DLD1 (cell line): ENCODE data around the gene GTF2H3.
"Not testable (repeated sequence)": the region's sequence is repeated elsewhere in the genome, so short reads cannot be mapped to it uniquely, and the experiment has no call there.

Source experiments
- in situ Hi-C: cut with HindIII; loops from 2 replicates; pipeline ENCODE4 v1.10.0; 2017; ENCODE audit warnings: low sequenced_read_pairs

GTF2H3 gene

DNA sequence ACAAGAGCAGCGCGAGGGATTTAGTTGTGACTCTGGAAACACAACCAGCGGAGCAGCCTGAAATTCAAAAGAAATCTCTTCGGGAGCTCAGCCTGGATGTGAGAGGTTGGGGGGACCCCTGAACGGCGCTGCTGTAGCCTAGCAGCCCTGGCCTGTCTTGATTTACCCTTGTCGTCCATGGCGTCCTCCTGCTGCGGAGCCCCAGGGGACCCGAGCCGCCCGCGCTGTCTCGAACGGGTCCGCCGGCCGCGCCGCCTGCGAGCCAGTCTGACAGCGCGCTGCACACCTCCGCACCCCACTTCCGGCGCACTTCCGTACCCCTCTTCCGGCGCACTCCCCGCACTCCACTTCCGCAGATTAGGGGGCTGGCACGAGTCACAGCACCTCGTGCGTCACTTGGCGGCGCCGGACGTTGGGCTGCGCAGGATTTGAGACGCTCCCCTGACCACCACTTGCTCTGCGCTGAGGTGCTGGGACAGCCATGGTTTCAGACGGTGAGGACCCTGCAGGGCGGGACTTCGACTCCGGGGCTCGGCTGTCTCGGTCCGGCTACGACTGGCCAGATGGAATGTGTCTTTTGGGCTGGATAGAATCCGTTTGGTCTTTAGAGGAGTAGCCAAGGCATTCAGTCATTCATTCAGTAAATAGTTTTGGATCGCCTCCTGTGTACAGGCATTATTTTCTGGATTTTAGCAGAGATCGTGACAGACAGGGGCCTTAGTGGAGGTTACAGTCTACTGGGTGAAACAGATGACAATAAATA, at the start of gene GTF2H3, which contains the start of gene EIF2B1:
GTF2H3 (plus strand) TSS at position 451 of the 763 bp plus-strand sequence; CDS start at position 482, 31 bp downstream.
EIF2B1 (minus strand) TSS at position 308 of the 763 bp plus-strand sequence; CDS start at position 179, 129 bp downstream.
- in situ Hi-C loops, result no loop called here

DNA sequence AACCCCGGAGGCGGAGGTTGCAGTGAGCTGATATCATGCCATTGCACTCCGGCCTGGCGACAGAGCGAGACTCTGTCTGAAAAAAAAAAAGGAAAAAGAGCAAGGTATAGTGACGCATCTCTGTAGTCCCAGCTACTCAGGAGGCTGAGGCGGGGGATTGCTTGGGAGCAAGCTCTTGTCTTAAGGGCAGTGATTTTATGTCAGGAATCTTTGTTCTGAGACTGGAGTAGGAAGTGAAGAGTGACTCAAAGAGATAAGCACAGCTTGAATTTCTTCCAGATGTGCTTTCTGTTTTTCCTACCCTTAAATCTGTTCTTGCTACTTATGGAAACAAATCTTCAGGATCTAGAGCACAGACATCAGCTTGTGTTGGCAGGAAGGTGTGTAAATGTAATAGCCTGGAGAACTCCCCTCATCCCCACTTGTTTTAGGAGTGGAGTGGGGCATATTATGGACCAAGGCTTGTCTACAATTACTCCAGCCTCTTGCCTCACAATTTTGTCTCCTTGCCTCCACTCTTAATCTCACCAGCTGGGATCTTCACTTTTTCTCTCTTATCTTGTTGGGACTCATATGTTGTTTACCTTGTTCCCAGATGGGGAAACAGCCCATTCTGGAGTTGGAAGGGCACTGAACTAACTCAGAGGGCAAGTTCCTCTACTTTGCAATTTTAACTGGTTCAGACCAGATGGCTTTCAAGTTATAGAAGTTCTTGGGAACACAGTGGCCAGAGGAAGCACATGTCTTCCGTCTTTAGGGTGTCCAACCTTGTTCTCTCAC, 41.7 kb upstream of the GTF2H3 start:
- in situ Hi-C loops, result no loop called here

DNA sequence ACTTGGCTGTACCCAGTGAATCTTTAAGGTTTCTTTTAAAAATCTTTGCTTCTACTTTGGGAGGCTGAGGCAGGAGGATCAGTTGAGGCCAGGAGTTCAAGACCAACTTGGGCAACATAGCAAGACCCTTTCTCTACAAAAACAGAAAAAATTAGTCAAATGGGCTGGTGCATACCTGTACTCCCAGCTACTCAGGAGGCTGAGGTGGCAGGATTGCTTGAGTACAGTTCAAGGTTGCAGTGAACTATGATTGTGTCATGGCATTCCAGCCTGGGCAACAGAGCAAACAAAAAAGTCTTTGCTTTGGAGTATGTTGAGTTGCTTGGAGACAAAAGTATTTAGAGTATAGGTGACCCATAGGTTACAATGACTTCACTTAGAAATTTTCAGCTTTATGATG, 37.9 kb upstream of the GTF2H3 start:
- in situ Hi-C loops, result no loop called here

DNA sequence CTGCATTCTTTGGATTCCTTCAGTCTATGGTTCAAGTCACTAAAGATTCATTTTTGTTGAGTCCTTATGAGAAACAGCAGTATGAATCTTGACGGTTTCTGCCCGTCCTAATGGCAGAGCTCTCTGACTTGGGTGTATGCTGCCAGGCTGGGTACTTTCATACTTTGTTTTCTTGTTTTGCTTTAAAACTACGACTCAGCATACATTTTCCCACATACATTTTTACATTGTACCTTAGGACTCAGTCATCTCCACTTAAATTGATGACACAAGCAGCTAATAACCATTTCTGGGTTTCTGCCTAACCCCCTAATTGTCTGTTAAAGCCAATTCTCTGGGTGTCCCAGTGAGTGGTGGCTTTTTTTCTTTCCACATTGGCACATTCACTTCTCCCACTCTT, 36.5 kb upstream of the GTF2H3 start:
- in situ Hi-C loops, result no loop called here

DNA sequence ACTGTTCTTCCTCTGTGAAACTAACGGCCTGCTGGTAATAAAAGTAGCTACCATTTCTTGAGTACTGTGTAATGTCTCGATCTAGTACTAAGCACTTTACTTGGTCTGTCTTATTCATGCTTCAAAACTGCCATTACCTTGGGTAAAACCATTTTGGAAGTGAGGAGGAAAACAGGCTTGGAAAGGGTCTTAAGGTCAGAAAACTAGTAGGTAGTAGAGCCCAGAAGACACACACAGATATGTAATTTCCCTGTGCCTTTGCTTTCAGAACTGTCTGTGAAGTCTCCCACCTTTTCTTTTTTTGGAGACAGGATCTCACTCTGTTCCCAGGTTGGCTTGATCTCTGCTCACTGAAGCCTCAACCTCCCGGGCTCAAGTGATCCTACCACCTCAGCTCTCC, 35.1 kb upstream of the GTF2H3 start:
- in situ Hi-C loops, result no loop called here

DNA sequence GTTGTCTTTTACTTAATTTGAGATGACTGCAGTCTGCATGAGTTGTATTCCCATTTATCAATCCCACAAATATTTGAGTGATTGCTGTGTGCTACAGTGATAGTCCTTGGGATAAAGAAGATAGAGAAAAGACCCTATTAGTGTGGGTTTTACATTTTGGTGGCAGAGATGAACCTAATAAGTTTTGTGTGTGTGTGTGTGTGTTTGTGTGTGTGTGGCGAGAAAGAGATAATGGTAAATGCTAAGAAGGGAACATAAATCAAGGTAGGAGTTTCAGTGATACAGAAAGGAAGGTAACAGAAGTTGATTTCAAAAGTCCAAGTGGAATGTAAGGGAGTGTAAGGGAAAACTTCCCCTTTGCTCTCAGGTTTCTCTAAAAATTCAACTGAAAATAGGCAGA, 34.3 kb upstream of the GTF2H3 start:
- in situ Hi-C loops, result no loop called here

DNA sequence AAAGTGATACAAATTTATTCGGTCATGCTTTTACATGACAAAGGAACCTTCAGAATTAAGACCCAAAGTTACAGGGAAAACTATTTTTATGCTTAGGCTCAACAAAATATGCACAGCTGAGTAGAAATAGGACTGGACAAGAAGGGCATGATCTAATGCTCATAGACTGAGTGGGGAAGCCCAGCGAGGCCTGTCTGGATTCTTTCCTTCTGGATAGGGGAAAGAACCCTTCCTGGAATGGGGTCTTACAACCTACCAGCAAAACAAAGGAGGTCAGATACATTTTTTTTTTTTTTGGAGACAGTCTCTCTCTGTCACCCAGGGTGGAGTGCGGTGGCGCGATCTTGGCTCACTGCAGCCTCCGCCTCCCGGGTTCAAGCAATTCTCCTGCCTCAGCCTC, 33.9 kb upstream of the GTF2H3 start:
- in situ Hi-C loops, result no loop called here

DNA sequence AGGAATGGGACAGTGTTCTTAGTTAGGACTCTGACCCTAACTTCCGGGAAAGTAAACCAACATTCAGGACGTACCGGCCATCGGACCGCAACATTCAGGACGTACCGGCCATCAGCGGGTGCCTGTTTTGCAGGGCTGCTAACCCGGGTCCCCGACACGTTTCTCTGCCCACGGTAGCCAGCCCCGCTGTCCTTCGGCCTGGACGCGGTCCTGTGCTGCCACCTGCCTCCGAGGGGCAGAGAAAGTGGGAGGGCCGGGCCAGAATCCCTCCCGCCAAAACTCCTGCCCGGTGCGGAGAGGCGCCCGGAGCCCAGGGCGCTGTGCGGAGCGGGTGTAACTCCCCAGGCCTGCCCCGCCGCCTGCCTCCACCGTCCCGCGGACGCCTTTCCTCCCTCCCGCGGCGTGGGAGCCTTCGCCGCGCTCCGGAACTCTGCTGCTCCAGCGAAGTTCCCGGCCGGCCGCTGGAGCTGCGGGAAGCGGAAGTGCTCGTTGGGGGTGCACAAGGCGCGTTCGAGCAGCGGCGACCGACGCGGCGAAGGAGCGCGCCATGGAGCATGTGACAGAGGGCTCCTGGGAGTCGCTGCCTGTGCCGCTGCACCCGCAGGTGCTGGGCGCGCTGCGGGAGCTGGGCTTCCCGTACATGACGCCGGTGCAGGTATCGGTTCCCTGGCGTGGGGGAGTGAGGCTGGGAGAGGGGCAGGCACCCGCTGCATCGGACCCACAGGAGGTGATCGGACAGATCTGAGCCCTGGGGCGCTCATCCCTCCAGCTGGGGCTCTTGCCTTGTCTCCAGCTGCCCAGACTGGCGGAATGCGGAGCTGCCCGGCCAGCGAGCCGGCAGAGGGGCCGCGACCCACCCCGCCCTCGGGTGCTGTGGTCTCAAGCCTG, 31.8 kb upstream of the GTF2H3 start, which contains the start of gene DDX55:
DDX55 (plus strand) TSS at position 498 of the 888 bp plus-strand sequence; CDS start at position 548, 50 bp downstream.
- in situ Hi-C loops, result no loop called here

DNA sequence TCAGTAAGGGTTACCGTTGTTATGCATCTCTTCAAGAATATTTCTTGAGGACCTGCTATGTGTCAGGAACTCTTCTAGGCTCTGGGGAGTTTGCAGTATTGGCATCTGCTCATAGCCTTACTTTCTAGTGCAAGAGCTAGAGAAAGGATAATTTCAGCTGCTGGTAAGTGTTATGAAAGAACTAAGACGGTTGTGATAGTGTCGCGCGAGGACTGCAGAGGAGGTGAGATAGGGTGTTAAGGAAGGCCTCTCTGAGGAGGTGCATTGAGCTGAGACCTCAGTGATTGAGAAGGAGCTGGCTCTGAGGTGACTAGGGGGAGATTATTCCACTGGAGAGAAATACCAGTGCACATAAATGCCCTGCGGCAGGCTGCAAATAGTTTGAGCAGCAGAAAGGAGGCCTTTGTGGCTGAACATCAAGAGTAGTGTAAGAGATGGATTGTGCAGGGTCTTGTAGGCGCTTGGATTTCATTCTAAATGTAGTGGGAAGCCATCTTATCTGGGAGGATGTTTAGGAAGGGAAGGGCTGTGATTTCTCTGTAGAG, 30.9 kb upstream of the GTF2H3 start:
- in situ Hi-C loops, result no loop called here

DNA sequence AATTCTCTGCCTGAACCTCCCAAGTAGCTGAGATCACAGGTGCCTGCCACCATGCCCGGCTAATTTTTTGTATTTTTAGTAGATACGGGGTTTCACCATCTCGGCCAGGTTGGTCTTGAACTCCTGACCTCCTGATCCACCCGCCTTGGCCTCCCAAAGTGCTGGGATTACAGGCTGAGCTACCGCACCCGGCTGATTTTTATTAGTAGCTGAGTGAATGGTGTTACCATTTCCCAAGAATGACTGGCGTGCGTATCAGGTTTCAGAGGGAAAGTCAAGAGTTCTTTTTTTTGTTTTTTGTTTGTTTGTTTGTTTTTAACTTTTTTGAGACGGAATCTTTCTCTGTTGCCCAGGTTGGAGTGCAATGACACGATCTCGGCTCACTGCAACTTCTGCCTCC, 30.1 kb upstream of the GTF2H3 start:
- in situ Hi-C loops, result not testable (repeated sequence)

DNA sequence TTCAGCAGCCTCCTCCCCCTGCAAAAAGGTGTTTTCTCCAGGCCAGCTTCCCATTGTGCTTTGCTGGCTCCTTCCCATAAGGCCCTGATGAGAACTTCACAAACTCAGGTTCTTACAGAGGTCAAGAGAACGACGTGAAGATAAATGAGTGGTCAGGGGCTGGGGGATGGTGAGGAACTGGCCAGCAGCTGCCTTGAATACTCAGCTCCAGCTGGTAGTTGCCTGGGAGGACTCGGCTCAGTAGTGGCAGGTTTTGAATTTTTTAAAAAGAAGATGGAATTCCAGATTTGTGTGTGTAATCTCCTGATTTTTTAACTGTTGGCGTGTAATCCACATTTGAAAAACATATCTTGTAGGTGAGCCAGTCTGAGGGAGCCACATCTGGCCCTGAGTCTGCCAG, 25.9 kb upstream of the GTF2H3 start:
- in situ Hi-C loops, result no loop called here

DNA sequence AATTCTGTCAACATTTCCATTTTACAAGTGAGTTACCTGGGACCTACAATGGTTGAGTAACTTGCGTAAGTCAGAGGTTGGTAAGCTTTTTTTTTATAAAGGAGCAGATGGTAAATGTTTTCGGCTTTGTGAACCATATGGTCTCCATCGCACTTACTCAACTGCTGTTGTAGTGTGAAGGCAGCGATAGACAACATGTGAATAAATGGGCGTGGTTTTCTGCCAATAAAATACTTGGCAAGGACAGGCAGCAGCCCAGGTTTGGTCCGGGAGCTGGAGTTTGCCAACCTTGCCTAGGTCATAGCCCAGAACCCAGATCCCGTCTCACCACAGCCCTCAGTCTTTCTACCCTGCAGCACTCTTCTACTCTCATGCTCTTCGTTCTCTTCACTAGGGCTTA, 25.4 kb upstream of the GTF2H3 start:
- in situ Hi-C loops, result no loop called here

DNA sequence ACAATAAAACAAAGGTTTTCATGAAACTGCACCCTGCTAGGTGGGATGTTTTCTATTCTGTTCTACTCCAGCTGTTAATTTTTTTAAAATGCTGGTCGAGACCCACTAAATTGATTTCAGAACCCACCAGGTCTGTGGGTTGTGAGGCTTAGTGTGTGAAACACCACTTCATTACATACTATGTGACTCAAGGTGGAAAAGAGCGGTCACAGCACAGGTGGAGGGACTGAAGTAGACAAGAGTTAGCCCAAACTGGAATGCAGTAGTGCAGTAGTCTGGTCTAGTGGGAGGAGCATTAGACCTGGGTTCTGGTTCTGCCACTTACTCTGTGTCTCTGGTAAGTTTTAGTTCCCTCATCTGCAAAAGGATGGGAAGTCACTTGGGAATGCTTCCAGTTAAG, 19.5 kb upstream of the GTF2H3 start:
- in situ Hi-C loops, result no loop called here

DNA sequence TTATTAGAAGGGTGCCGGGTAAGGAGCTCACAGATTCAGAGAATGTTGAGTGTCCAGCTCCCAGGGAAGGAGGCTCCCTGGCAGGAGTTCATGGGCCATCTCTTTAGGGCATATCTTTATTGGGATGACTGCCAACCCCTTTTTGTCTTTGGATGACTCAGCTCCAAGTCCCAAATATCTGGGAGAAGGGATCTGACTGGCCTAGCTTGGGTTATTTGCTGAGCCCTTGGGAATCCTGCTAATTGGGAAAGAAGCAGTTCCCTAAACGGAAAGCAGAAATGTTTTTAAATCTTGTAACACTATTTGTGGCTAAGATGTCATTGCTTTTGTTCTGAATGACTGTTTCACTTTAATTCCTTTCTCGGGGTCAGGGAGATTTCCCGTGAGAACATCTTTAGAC, 19.1 kb upstream of the GTF2H3 start:
- in situ Hi-C loops, result no loop called here

DNA sequence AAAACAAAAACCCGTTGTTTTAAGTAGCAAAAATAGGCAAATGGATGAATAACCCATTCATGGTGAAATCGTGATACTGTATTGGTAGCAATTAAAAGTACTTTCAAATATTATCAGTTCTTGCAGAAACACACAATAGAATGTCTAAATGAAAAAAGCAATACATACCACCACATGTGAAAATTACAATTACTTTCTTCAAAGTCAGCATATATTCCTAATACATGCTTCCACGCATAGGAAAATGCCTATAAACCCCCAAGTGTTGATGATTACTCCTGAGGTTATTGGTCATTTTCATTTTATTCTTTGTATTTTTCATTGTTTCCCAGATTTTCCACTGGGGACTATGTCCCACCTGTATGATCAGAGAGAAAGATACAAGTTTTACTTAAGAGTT, 16.5 kb upstream of the GTF2H3 start:
- in situ Hi-C loops, result no loop called here

DNA sequence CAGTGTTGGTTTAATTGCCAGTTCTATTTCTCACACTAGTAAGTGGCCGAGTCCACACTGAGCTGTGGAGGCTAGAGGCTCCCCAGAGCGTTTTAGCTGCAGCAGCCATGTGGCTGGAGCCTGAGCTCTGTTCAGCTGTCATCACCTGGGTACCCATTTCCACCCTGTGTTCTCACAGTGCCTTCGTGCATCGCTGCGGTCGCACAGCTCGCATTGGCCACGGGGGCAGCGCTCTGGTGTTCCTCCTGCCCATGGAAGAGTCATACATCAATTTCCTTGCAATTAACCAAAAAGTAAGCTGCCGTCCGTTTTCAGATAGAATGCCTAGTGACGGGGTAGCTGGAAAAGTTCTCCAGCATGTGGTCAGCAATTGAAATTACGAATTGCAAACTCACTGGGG, 16.0 kb upstream of the GTF2H3 start:
- in situ Hi-C loops, result no loop called here

DNA sequence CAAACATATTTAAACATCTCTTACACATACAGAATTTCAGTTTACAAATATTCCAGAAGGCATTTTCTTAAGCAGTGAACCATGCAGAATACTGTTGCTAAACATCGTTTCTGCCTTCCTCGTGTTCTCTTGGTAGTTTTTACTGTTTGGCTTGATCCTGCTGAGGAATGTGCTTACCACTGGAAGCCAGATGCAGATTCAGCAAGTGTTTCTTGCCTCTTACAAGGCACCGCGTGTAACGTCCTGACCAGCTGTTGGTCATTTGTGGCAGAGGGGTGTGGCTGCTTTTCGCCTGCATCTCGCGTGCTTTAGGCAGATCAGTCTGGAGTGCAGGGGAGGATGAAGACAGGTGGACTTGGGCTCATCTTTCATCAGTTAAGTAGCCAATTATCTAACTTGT, 12.5 kb upstream of the GTF2H3 start:
- in situ Hi-C loops, result no loop called here

DNA sequence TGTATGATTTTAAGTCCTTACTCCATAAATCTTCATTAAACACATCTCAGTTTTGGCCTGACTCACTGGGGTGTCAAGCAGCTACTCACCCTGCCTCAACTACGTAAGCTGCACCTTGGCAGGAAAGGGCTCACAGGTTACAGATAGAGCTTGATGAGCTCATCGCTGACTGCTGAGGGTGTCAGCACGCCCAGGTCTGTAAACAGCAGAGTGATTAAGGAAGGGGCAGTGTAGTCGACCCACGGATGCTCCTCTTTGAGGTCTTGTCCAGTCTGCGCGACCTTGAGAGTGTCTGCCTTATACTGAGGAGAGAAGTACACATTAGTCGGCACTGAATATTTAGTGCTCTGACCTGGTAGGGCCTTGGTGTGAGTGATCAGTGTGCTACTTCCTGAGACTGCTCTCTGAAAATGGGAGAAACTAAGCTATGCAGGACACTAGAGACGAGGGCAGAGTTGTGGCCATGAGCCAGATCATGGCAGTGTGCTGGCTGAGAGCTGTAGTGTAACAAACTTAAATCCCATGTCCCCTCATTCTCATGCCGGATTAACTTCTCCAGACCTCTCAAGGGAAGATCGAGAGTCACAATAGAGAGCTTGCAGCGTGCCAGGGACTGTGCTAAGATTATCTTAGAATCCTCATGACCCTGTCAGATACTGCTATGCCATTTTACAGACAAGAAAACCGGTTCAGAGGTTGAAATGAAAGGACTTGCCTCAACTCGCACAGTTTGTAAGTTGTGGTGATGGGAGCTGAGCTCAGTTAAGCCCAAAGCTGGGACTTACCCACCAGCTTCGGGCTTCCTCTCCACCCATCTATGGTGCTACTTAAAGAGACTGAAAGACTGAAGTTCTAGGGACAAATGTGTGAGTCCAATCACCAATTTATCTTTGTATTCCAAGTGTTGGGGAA, 11.8 kb upstream of the GTF2H3 start:
- in situ Hi-C loops, result no loop called here

DNA sequence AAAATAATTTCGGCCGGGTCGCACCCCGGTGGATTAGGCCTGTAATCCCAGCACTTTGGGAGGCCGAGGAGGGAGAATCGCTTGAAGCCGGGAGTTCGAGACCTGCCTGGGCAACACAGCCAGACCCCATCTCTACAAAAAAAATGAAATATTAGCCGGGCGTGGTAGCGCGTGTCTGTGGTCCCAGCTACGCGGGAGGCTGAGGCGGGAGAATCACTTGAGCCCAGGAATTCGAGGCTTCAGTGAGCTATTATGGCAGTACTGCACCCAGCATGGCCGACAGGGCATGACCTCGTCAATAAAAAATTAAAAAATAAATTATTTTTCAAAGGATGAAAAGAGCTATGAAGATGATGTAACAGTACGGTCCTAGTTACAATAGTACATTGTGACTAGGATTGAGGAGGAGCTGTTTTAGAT, 523 bp downstream of the GTF2H3 start:
- in situ Hi-C loops, result no loop called here

DNA sequence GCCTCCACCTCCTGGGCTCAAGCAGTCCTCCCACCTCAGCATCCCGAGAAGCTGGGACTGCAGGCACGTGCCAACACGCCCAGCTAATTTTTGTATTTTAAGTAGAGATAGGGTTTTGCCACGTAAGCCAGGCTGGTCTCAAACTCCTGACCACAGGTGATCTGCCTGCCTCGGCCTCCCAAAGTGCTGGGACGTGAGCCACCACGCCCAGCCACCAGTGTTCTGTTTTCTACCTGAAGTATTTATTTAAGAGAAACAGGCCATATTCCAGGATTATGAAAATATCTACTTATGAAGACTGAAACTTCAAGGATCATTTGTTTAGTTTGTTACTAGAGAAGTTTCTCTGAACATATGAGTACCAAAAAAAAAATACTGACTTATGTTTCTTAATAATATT, 10.3 kb downstream of the GTF2H3 start:
- in situ Hi-C loops, result no loop called here
